HEK293T (cell line): ENCODE results near the gene AAK1.

ENCODE experiments used
- FOXK2 ChIP-seq: fragments of 450-650 bp; IDR thresholded peaks from 2 replicates; pipeline ENCODE4 v1.6.1; 2016; ENCODE audit warnings: mild to moderate bottlenecking
- PKNOX1 ChIP-seq: fragments of 450-650 bp; IDR thresholded peaks from 2 replicates; pipeline ENCODE4 v1.6.1; 2016
- SP1 ChIP-seq: fragments of 450-650 bp; IDR thresholded peaks from 2 replicates; pipeline ENCODE4 v1.6.1; 2017

DNA sequence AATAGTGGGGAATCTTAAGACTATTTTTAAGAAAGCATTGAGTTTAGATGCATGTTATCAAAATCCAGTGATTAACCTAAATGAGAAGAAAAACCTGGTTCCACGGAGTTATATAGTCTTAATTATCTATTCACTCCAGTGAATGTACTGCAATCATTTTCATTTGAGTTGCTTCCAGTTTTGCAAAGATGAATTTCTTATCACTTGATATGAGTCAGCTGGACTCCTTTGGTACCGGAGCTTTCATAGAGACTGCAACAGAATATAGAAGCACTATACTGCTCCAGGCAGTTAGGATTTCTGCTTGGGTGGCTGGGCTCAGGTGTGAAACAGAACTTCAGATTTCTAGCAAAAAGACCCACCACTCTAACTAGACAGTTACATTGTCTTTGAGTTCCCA, 114.1 kb downstream of the AAK1 start:
- no peak for TF ChIP-seq PKNOX1
- TF ChIP-seq FOXK2: no peak
- TF ChIP-seq SP1: no peak
